DND-41 (cell line): ENCODE results near the gene CYP46A1.

Experiments used
- CTCF ChIP-seq: IDR thresholded peaks from 2 replicates; pipeline ENCODE4 v1.5.1; 2012; ENCODE audit warnings: borderline replicate concordance, low read length, moderate library complexity, mild to moderate bottlenecking; ENCODE audit not compliant: poor library complexity, severe bottlenecking; ENCODE audit errors: extremely low read depth
- EZH2 ChIP-seq: IDR thresholded peaks from 3 replicates; pipeline ENCODE4 v1.6.1; 2012; ENCODE audit warnings: borderline replicate concordance, low read depth, mild to moderate bottlenecking, moderate library complexity, low read length, inconsistent platforms; ENCODE audit not compliant: severe bottlenecking

GRCh38 chr14:99749142-99749541 lies 65.0 kb downstream of the CYP46A1 start:
- TF ChIP-seq CTCF (peak; percentile 18), EZH2 (no peak)
